ENCODE measurements around the gene PAWR. TPM values are rescaled to one million over a fixed set of nuclear protein-coding genes. Genes with fewer than 3 reads are reported as not detected.

PAWR gene
- total RNA-seq, 5 donors from 2014 or later (not counting 1 experiment from before 2014, with no cell fraction given) = 0.98 to 8.2 (median 6.1) TPM

- no peak for ATAC-seq (replicated peaks in 1 of 4)
- Mint-ChIP-seq H3K4me1 (no peaks in the 10 kb centered on the region), H3K27me3 (peaks cover 0 to 6% of the 10 kb centered on the region in 2 donors), H3K27ac (no peak overlapping the region), H3K4me3 (no peak overlapping the region), H3K36me3 (no peaks in the 10 kb centered on the region), H3K9me3 (peaks cover 6 to 7% (median 6%) of the 10 kb centered on the region in 3 donors)
- no peak for DNase-seq
- Histone ChIP-seq H3K36me3 (ENCODE audit: control insufficient read depth in 2 of 2, extremely low read depth in 1 of 2, insufficient read depth in 1 of 2, low read length in 1 of 2) (no peaks in the 10 kb centered on the region), H3K27ac (ENCODE audit: low read length) (no peak overlapping the region), H3K4me1 (ENCODE audit: control insufficient read depth in 1 of 2, extremely low read depth in 1 of 2, insufficient read depth in 2 of 2, low read length in 2 of 2) (no peaks in the 10 kb centered on the region), H3K4me3 (ENCODE audit: control insufficient read depth in 1 of 2, extremely low read depth in 1 of 2, low read length in 1 of 2) (no peak overlapping the region), H3K9me3 (no peaks in the 10 kb centered on the region), H3K27me3 (replicated peaks in 1 of 2; ENCODE audit: control insufficient read depth in 2 of 2, extremely low read depth in 1 of 2, insufficient read depth in 2 of 2, low read length in 1 of 2) (peaks cover 0 to 3% of the 10 kb centered on the region in 2 experiments)
- whole genome bisulfite sequencing (ENCODE audit: insufficient coverage) = no CpG with 5 or more reads among the region's 4 CpGs
- CTCF ChIA-PET = no interaction called here
- POLR2A ChIA-PET = no interaction called here
These were observed 22.7 kb downstream of the PAWR start for GRCh38 chr12:79668113-79668512.

GRCh38 chr12:79665212-79665887 lies 25.4 kb downstream of the PAWR start:
- no peak for DNase-seq
- ATAC-seq (replicated peaks in 1 of 4) = no peak
- H3K4me1 Mint-ChIP-seq = peaks cover 0 to 6% (median 0%) of the 10 kb centered on the region in 3 donors
- POLR2A ChIA-PET = no interaction called here
- no peak overlapping the region for H3K4me3 Mint-ChIP-seq
- no peak overlapping the region for H3K27ac Mint-ChIP-seq
- H3K27ac ChIP-seq (ENCODE audit: low read length) = no peak overlapping the region
- no peaks in the 10 kb centered on the region for H3K9me3 ChIP-seq
- no peaks in the 10 kb centered on the region for H3K9me3 Mint-ChIP-seq
- H3K4me1 ChIP-seq (ENCODE audit: control insufficient read depth in 1 of 2, extremely low read depth in 1 of 2, insufficient read depth in 2 of 2, low read length in 2 of 2) = no peaks in the 10 kb centered on the region
- H3K36me3 Mint-ChIP-seq = no peaks in the 10 kb centered on the region
- no CpG with 5 or more reads among the region's 4 CpGs for WGBS (ENCODE audit: insufficient coverage)
- H3K4me3 ChIP-seq (ENCODE audit: control insufficient read depth in 1 of 2, extremely low read depth in 1 of 2, low read length in 1 of 2) = no peak overlapping the region
- CTCF ChIA-PET = no interaction called here
- no peaks in the 10 kb centered on the region for H3K27me3 Mint-ChIP-seq
- H3K36me3 ChIP-seq (ENCODE audit: control insufficient read depth in 2 of 2, extremely low read depth in 1 of 2, insufficient read depth in 1 of 2, low read length in 1 of 2) = no peaks in the 10 kb centered on the region
- H3K27me3 ChIP-seq (replicated peaks in 1 of 2; ENCODE audit: control insufficient read depth in 2 of 2, extremely low read depth in 1 of 2, insufficient read depth in 2 of 2, low read length in 1 of 2) = peaks cover 0 to 3% of the 10 kb centered on the region in 2 experiments

GRCh38 chr12:79664518-79664917 lies 26.2 kb downstream of the PAWR start:
- no peak overlapping the region for H3K27ac Mint-ChIP-seq
- no peaks in the 10 kb centered on the region for H3K36me3 Mint-ChIP-seq
- H3K27me3 Mint-ChIP-seq = no peaks in the 10 kb centered on the region
- Histone ChIP-seq H3K27me3 (replicated peaks in 1 of 2; ENCODE audit: control insufficient read depth in 2 of 2, extremely low read depth in 1 of 2, insufficient read depth in 2 of 2, low read length in 1 of 2) (peaks cover 0 to 3% of the 10 kb centered on the region in 2 experiments), H3K27ac (ENCODE audit: low read length) (no peak overlapping the region), H3K4me3 (ENCODE audit: control insufficient read depth in 1 of 2, extremely low read depth in 1 of 2, low read length in 1 of 2) (no peak overlapping the region), H3K4me1 (ENCODE audit: control insufficient read depth in 1 of 2, extremely low read depth in 1 of 2, insufficient read depth in 2 of 2, low read length in 2 of 2) (no peaks in the 10 kb centered on the region), H3K36me3 (ENCODE audit: control insufficient read depth in 2 of 2, extremely low read depth in 1 of 2, insufficient read depth in 1 of 2, low read length in 1 of 2) (no peaks in the 10 kb centered on the region), H3K9me3 (no peaks in the 10 kb centered on the region)
- H3K9me3 Mint-ChIP-seq = no peaks in the 10 kb centered on the region
- peaks cover 0 to 6% (median 0%) of the 10 kb centered on the region in 3 donors for H3K4me1 Mint-ChIP-seq
- ChIA-PET POLR2A (no interaction called here), CTCF (no interaction called here)
- DNase-seq (no peak), ATAC-seq (replicated peaks in 1 of 4) (no peak)
- WGBS (ENCODE audit: insufficient coverage) = no CpG with 5 or more reads among the region's 4 CpGs
- no peak overlapping the region for H3K4me3 Mint-ChIP-seq

- Histone ChIP-seq H3K4me3 (ENCODE audit: control insufficient read depth in 1 of 2, extremely low read depth in 1 of 2, low read length in 1 of 2) (no peak overlapping the region), H3K9me3 (no peaks in the 10 kb centered on the region), H3K4me1 (ENCODE audit: control insufficient read depth in 1 of 2, extremely low read depth in 1 of 2, insufficient read depth in 2 of 2, low read length in 2 of 2) (no peaks in the 10 kb centered on the region), H3K36me3 (ENCODE audit: control insufficient read depth in 2 of 2, extremely low read depth in 1 of 2, insufficient read depth in 1 of 2, low read length in 1 of 2) (no peaks in the 10 kb centered on the region), H3K27ac (ENCODE audit: low read length) (no peak overlapping the region), H3K27me3 (replicated peaks in 1 of 2; ENCODE audit: control insufficient read depth in 2 of 2, extremely low read depth in 1 of 2, insufficient read depth in 2 of 2, low read length in 1 of 2) (no peaks in the 10 kb centered on the region)
- Mint-ChIP-seq H3K4me1 (peaks cover 0 to 6% (median 0%) of the 10 kb centered on the region in 3 donors), H3K9me3 (no peaks in the 10 kb centered on the region), H3K27me3 (no peaks in the 10 kb centered on the region), H3K36me3 (no peaks in the 10 kb centered on the region), H3K4me3 (no peak overlapping the region), H3K27ac (no peak overlapping the region)
- WGBS (ENCODE audit: insufficient coverage) = no CpG with 5 or more reads among the region's 1 CpG
- no peak for ATAC-seq (replicated peaks in 1 of 4)
- CTCF ChIA-PET = interaction anchor here in 1 of 2 donors (0.6 kb wide), 1 partner anchor 10 kb away, joined by 12 read pairs; no protein-coding TSS in a partner anchor
- no peak for DNase-seq
- POLR2A ChIA-PET = interaction anchor here in 1 of 2 donors (0.7 to 0.8 kb wide), 2 partner anchors 88 to 169 kb away, joined by 9 to 18 read pairs; no protein-coding TSS in a partner anchor
These were observed 28.5 kb downstream of the PAWR start for GRCh38 chr12:79662046-79662811.

- ChIA-PET CTCF (interaction anchor here in 1 of 2 donors (0.6 kb wide), 1 partner anchor 10 kb away, joined by 12 read pairs; no protein-coding TSS in a partner anchor), POLR2A (interaction anchor here in 1 of 2 donors (0.7 to 0.8 kb wide), 2 partner anchors 89 to 170 kb away, joined by 9 to 18 read pairs; no protein-coding TSS in a partner anchor)
- H3K9me3 ChIP-seq = no peaks in the 10 kb centered on the region
- H3K4me3 ChIP-seq (ENCODE audit: control insufficient read depth in 1 of 2, extremely low read depth in 1 of 2, low read length in 1 of 2) = no peak overlapping the region
- no peak overlapping the region for H3K27ac ChIP-seq (ENCODE audit: low read length)
- no peaks in the 10 kb centered on the region for H3K4me1 ChIP-seq (ENCODE audit: control insufficient read depth in 1 of 2, extremely low read depth in 1 of 2, insufficient read depth in 2 of 2, low read length in 2 of 2)
- Mint-ChIP-seq H3K36me3 (no peaks in the 10 kb centered on the region), H3K27ac (no peak overlapping the region), H3K4me1 (peaks cover 0 to 6% (median 0%) of the 10 kb centered on the region in 3 donors), H3K9me3 (no peaks in the 10 kb centered on the region), H3K4me3 (no peak overlapping the region), H3K27me3 (no peaks in the 10 kb centered on the region)
- ATAC-seq (replicated peaks in 1 of 4) (no peak), DNase-seq (no peak)
- no peaks in the 10 kb centered on the region for H3K36me3 ChIP-seq (ENCODE audit: control insufficient read depth in 2 of 2, extremely low read depth in 1 of 2, insufficient read depth in 1 of 2, low read length in 1 of 2)
- H3K27me3 ChIP-seq (replicated peaks in 1 of 2; ENCODE audit: control insufficient read depth in 2 of 2, extremely low read depth in 1 of 2, insufficient read depth in 2 of 2, low read length in 1 of 2) = no peaks in the 10 kb centered on the region
These were observed 29.1 kb downstream of the PAWR start for GRCh38 chr12:79661629-79662028.

GRCh38 chr12:79659961-79660431 lies 30.8 kb downstream of the PAWR start:
- Histone ChIP-seq H3K27ac (ENCODE audit: low read length) (no peak overlapping the region), H3K9me3 (no peaks in the 10 kb centered on the region), H3K36me3 (ENCODE audit: control insufficient read depth in 2 of 2, extremely low read depth in 1 of 2, insufficient read depth in 1 of 2, low read length in 1 of 2) (no peaks in the 10 kb centered on the region), H3K4me1 (ENCODE audit: control insufficient read depth in 1 of 2, extremely low read depth in 1 of 2, insufficient read depth in 2 of 2, low read length in 2 of 2) (no peaks in the 10 kb centered on the region), H3K4me3 (ENCODE audit: control insufficient read depth in 1 of 2, extremely low read depth in 1 of 2, low read length in 1 of 2) (no peak overlapping the region), H3K27me3 (replicated peaks in 1 of 2; ENCODE audit: control insufficient read depth in 2 of 2, extremely low read depth in 1 of 2, insufficient read depth in 2 of 2, low read length in 1 of 2) (no peaks in the 10 kb centered on the region)
- ATAC-seq (replicated peaks in 1 of 4) (no peak), DNase-seq (no peak)
- CTCF ChIA-PET = interaction anchor here in 1 of 2 donors (0.8 kb wide), 1 partner anchor 65 kb away, joined by 3 read pairs; no protein-coding TSS in a partner anchor
- Mint-ChIP-seq H3K27ac (no peak overlapping the region), H3K9me3 (no peaks in the 10 kb centered on the region), H3K36me3 (no peaks in the 10 kb centered on the region), H3K27me3 (no peaks in the 10 kb centered on the region), H3K4me1 (peaks cover 0 to 6% (median 0%) of the 10 kb centered on the region in 3 donors), H3K4me3 (no peak overlapping the region)
- POLR2A ChIA-PET = no interaction called here
- WGBS (ENCODE audit: insufficient coverage) = no CpG with 5 or more reads among the region's 1 CpG
